ENCODE data around the gene PLXDC1.
"Not testable (repeated sequence)": the region's sequence is repeated elsewhere in the genome, so short reads cannot be mapped to it uniquely, and the experiment has no call there.

Gene PLXDC1

GRCh38 chr17:39130205-39130604 lies 21.2 kb downstream of the PLXDC1 start:
- no peak for DNase-seq (ENCODE audit: low read depth in 1 of 2, low spot score in 1 of 2)
- Histone ChIP-seq H3K4me3 (replicated peaks; ENCODE audit: insufficient read depth, low read length) (no peak overlapping the region), H3K27me3 (ENCODE audit: insufficient read depth, poor library complexity, severe bottlenecking) (no peaks in the 10 kb centered on the region), H3K27ac (replicated peaks) (no peak overlapping the region)
- TF ChIP-seq POLR2AphosphoS5 (IDR thresholded peaks at IDR 0.05; ENCODE audit: low read depth): no peak
- TF ChIP-seq SPI1 (IDR thresholded peaks at IDR 0.05; ENCODE audit: borderline replicate concordance, low read depth): no peak
- TF ChIP-seq CTCF (IDR thresholded peaks at IDR 0.05; ENCODE audit: insufficient read depth, low read length): no peak
- TF ChIP-seq GABPA (IDR thresholded peaks at IDR 0.05; ENCODE audit: low read depth): no peak
- TF ChIP-seq REST (IDR thresholded peaks at IDR 0.05; ENCODE audit: insufficient replicate concordance, low read depth): no peak

- not testable (repeated sequence) for H3K4me3 ChIP-seq (replicated peaks; ENCODE audit: insufficient read depth, low read length)
These were observed 21.9 kb downstream of the PLXDC1 start for GRCh38 chr17:39129544-39129943.

GRCh38 chr17:39126436-39126835 lies 25.0 kb downstream of the PLXDC1 start:
- Histone ChIP-seq H3K27me3 (ENCODE audit: insufficient read depth, poor library complexity, severe bottlenecking) (no peaks in the 10 kb centered on the region), H3K4me3 (replicated peaks; ENCODE audit: insufficient read depth, low read length) (no peak overlapping the region), H3K27ac (replicated peaks) (no peak overlapping the region)
- DNase-seq (ENCODE audit: low read depth in 1 of 2, low spot score in 1 of 2): no peak
- TF ChIP-seq SPI1 (IDR thresholded peaks at IDR 0.05; ENCODE audit: borderline replicate concordance, low read depth) (no peak), GABPA (IDR thresholded peaks at IDR 0.05; ENCODE audit: low read depth) (no peak), REST (IDR thresholded peaks at IDR 0.05; ENCODE audit: insufficient replicate concordance, low read depth) (no peak), CTCF (IDR thresholded peaks at IDR 0.05; ENCODE audit: insufficient read depth, low read length) (no peak)

More at GRCh38 chr17:39129544-39129943, 21.9 kb downstream of the PLXDC1 start:
- not testable (repeated sequence) for DNase-seq (ENCODE audit: low read depth in 1 of 2, low spot score in 1 of 2); H3K27me3 ChIP-seq (ENCODE audit: insufficient read depth, poor library complexity, severe bottlenecking); H3K27ac ChIP-seq (replicated peaks)

- H3K27me3 ChIP-seq (ENCODE audit: insufficient read depth, poor library complexity, severe bottlenecking): no peaks in the 10 kb centered on the region
- TF ChIP-seq REST (IDR thresholded peaks at IDR 0.05; ENCODE audit: insufficient replicate concordance, low read depth) (no peak), POLR2AphosphoS5 (IDR thresholded peaks at IDR 0.05; ENCODE audit: low read depth) (no peak), CTCF (IDR thresholded peaks at IDR 0.05; ENCODE audit: insufficient read depth, low read length) (no peak), SPI1 (IDR thresholded peaks at IDR 0.05; ENCODE audit: borderline replicate concordance, low read depth) (no peak), GABPA (IDR thresholded peaks at IDR 0.05; ENCODE audit: low read depth) (no peak)
- no peak for DNase-seq (ENCODE audit: low read depth in 1 of 2, low spot score in 1 of 2)
- no peak overlapping the region for H3K4me3 ChIP-seq (replicated peaks; ENCODE audit: insufficient read depth, low read length)
- no peak overlapping the region for H3K27ac ChIP-seq (replicated peaks)
These were observed 26.1 kb downstream of the PLXDC1 start for GRCh38 chr17:39125143-39125875.
